Endothelial cell of umbilical vein (primary cell): ENCODE data around the gene SHKBP1. TPM values are rescaled to one million over a fixed set of nuclear protein-coding genes. Genes with fewer than 3 reads are reported as not detected.

Source experiments
- BruUV-seq: library from RNA; stranded (reverse); fragments of 400-500 nt; replicated peaks from 2 replicates; lab custom pipeline; 2021; lab: Mats Ljungman, UMichigan
- CTCF ChIA-PET: fragments of 300-600, 350-600 bp; sonication (Branson Sonifier 250); formaldehyde crosslinking; loops from one replicate; lab custom pipeline; 2021; ENCODE audit warnings: antibody characterized with exemption, inconsistent platforms; lab: Charles Lee
- POLR2A ChIA-PET: fragments of 300-600, 350-600 bp; sonication (Branson Sonifier 250); formaldehyde crosslinking; loops from one replicate; lab custom pipeline; 2021; ENCODE audit warnings: antibody characterized with exemption, inconsistent platforms; lab: Charles Lee
- DNase-seq: peaks from one replicate; pipeline ENCODE4 v3.0.0-alpha.2; 2011; ENCODE audit warnings: low read depth, low spot score
- FAIRE-seq: peaks from 2 replicates; lab custom pipeline; 2011; peaks lifted over from hg19 to GRCh38; lab: Jason Lieb, UNC
- H2AFZ ChIP-seq: 2 replicates; pipeline ENCODE4 v1.6.0; 2012; ENCODE audit warnings: low read depth, low read length, control low read depth, inconsistent platforms
- H3K27ac ChIP-seq: 2 replicates; pipeline ENCODE4 v1.5.1; 2011; ENCODE audit warnings: low read depth, mild to moderate bottlenecking, control low read depth, low read length, moderate library complexity; ENCODE audit not compliant: insufficient read depth
- H3K27me3 ChIP-seq, 2 experiments: 2 replicates each; pipeline versions ENCODE4 v1.6.0 to v1.6.1; 2011; ENCODE audit warnings: low read length in 2 of 2, mixed read lengths in 1 of 2; ENCODE audit not compliant: control insufficient read depth in 2 of 2, insufficient read depth in 2 of 2
- H3K36me3 ChIP-seq, 2 experiments: 2 replicates in 1 of 2; 3 replicates in 1 of 2; pipeline ENCODE4 v1.5.1; 2011; ENCODE audit warnings: low read length in 2 of 2, mild to moderate bottlenecking in 1 of 2, moderate library complexity in 1 of 2; ENCODE audit not compliant: control insufficient read depth in 2 of 2, insufficient read depth in 2 of 2; ENCODE audit errors: extremely low read depth in 1 of 2
- H3K4me1 ChIP-seq: 3 replicates; pipeline ENCODE4 v1.5.1; 2011; ENCODE audit warnings: mild to moderate bottlenecking, low read length; ENCODE audit not compliant: control insufficient read depth, insufficient read depth; ENCODE audit errors: extremely low read depth
- H3K4me2 ChIP-seq: 2 replicates; pipeline ENCODE4 v1.6.1; 2011; ENCODE audit warnings: low read length, control low read depth, mixed read lengths; ENCODE audit not compliant: insufficient read depth
- H3K4me3 ChIP-seq, 3 experiments: fragments of 200-600 bp in 1 of 3; sonication (generic), shearing (Covaris generic) in 1 of 3; replicated peaks in 1 of 3; 2 replicates each; pipeline ENCODE4 v1.5.1; 2011 to 2016; ENCODE audit warnings: control low read depth in 3 of 3, low read length in 3 of 3, mild to moderate bottlenecking in 2 of 3, inconsistent platforms in 1 of 3, low read depth in 1 of 3, moderate library complexity in 1 of 3; ENCODE audit not compliant: insufficient read depth in 1 of 3
- H3K79me2 ChIP-seq: 2 replicates; pipeline ENCODE4 v1.6.0; 2012; ENCODE audit warnings: low read length, inconsistent platforms; ENCODE audit not compliant: control insufficient read depth, insufficient read depth
- H3K9ac ChIP-seq: replicated peaks from 2 replicates; pipeline ENCODE3; 2011; ENCODE audit warnings: low read length, control low read depth; ENCODE audit not compliant: insufficient read depth; ENCODE audit errors: extremely low read depth
- H3K9me1 ChIP-seq: replicated peaks from 3 replicates; pipeline ENCODE4 v1.6.0; 2011; ENCODE audit warnings: mild to moderate bottlenecking, low read length; ENCODE audit not compliant: control insufficient read depth, insufficient read depth; ENCODE audit errors: extremely low read depth
- H3K9me3 ChIP-seq: replicated peaks from 2 replicates; pipeline ENCODE4 v1.5.1; 2012; ENCODE audit warnings: low read length, inconsistent platforms; ENCODE audit not compliant: control insufficient read depth, insufficient read depth
- H4K20me1 ChIP-seq: replicated peaks from 2 replicates; pipeline ENCODE3; 2011; ENCODE audit warnings: mild to moderate bottlenecking, low read length; ENCODE audit not compliant: control insufficient read depth, insufficient read depth; ENCODE audit errors: extremely low read depth
- EZH2 ChIP-seq: IDR thresholded peaks from 2 replicates; pipeline ENCODE4 v1.6.1; 2012; ENCODE audit warnings: borderline replicate concordance, low read depth, mild to moderate bottlenecking, moderate library complexity, low read length, inconsistent platforms; ENCODE audit not compliant: severe bottlenecking
- FOS ChIP-seq: IDR thresholded peaks from 2 replicates; pipeline ENCODE4 v1.6.1; 2011; ENCODE audit warnings: mild to moderate bottlenecking, low read length, moderate library complexity, borderline replicate concordance; ENCODE audit not compliant: insufficient read depth
- GATA2 ChIP-seq: IDR thresholded peaks from 2 replicates; pipeline ENCODE4 v1.7.0; 2011; ENCODE audit warnings: low read depth, mild to moderate bottlenecking, moderate library complexity, mixed read lengths, low read length; ENCODE audit not compliant: insufficient read length, insufficient read depth
- JUN ChIP-seq: IDR thresholded peaks from 2 replicates; pipeline ENCODE4 v1.6.1; 2011; ENCODE audit warnings: borderline replicate concordance, low read depth; ENCODE audit not compliant: insufficient read length, insufficient read depth
- MYC ChIP-seq: IDR thresholded peaks from one replicate; pipeline ENCODE4 v1.6.1; 2011; ENCODE audit warnings: mild to moderate bottlenecking, low read depth, low read length
- POLR2A ChIP-seq: IDR thresholded peaks from 2 replicates; pipeline ENCODE4 v1.6.1; 2012; ENCODE audit warnings: low read depth, mild to moderate bottlenecking, control low read depth, low read length
- POLR2AphosphoS5 ChIP-seq: IDR thresholded peaks from 2 replicates; pipeline ENCODE4 v1.6.1; 2012; ENCODE audit warnings: low read depth, mild to moderate bottlenecking, control low read depth, low read length, moderate library complexity; ENCODE audit not compliant: insufficient read depth
- dilution Hi-C: fragments of 300-500 bp; cut with MboI; formaldehyde crosslinking; loops from one replicate; pipeline ENCODE4 v1.15.0; 2019; ENCODE audit warnings: low sequenced_read_pairs; ENCODE audit not compliant: extremely low pct_ligation_motif_present
- intact Hi-C: fragments of 100-400 bp; cut with micrococcal nuclease; formaldehyde crosslinking; loops from one replicate; pipeline ENCODE4 v1.10.0; 2022
- polyA plus RNA-seq, 4 experiments: library from polyadenylated mRNA; depleted of rRNA in 3 of 4; stranded (reverse) in 3 of 4; unstranded in 1 of 4; fragments of >200 nt; gene quantifications; 2 replicates each; pipeline versions ENCODE4 v1.2.1 to v1.2.3, GENCODE V29; 2011 to 2012; ENCODE audit warnings: missing spikeins in 1 of 4
- total RNA-seq: library from RNA; stranded (reverse); gene quantifications from 2 replicates; pipeline ENCODE4 v1.2.3, GENCODE V29; 2021
- TF ChIP-seq, protein P1 (sequence below), 2 donors: IDR thresholded peaks; 1 replicate in 1 of 2; 2 replicates in 1 of 2; pipeline ENCODE4 v1.5.1; 2011; ENCODE audit warnings: low read length in 2 of 2, mild to moderate bottlenecking in 2 of 2, moderate library complexity in 2 of 2, control low read depth in 1 of 2, inconsistent platforms in 1 of 2, low read depth in 1 of 2; ENCODE audit not compliant: insufficient read depth in 1 of 2; ENCODE audit errors: extremely low read depth in 1 of 2
- TF ChIP-seq, protein P2 (sequence below): IDR thresholded peaks from 2 replicates; pipeline ENCODE4 v1.6.1; 2011; ENCODE audit not compliant: insufficient read depth, insufficient read length

Gene SHKBP1
- total and polyA plus RNA-seq, 2 donors (not counting 3 experiments of a cell fraction or from before 2014, with no cell fraction given), result 106 to 113 TPM

DNA sequence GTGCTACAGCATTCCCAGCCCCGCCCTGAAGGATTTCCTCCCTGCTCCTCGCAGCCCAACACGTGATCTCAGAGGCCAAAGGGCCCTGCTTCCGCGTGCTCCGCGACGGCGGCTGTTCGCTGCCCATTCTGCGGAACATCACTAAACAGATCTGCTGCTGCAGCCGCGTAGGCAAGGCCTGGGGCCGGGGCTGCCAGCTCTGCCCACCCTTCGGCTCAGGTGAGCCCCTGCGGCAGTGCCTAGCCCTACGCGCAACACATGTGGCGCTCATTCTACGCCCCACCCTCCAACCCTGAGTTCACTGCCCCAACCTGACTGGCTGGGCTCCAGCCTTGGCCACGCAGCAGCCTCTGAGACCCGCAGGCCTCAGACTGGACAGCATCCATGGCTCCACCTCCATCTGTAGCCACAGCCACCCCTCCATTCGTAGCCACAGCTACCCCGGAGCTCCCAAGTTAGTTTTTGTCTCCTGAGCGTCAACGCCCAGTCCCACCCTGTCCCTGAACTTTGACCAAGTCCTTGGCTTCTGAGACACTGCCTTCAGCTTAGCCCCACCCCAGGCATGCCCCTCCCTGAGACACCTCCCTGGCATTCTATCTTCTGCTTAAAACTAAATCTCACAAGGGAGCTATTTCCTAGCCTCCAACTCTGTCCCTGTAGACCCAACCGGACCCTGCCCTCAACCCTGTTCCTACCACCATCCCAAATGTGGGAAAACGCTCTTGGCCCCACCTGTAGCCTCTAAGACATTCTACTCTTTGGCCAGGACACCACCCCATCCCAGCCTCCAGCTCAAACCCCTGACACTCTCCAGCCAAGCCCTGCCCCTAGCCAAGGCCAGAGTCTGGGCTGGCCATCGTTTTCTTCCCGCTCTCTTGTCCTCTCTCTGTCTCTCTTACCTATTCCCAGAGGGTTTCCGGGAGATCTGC lies 30.9 kb downstream of the SHKBP1 start:
- no TSS peak for BruUV-seq
- no peak overlapping the region for H3K4me2 ChIP-seq
- dilution Hi-C loops (no loop called here), intact Hi-C loops (no loop called here)
- H3K4me3 ChIP-seq, result no peak overlapping the region
- no peaks in the 10 kb centered on the region for H3K27me3 ChIP-seq
- H3K27ac ChIP-seq, result no peak overlapping the region
- no peaks in the 10 kb centered on the region for H3K9me3 ChIP-seq
- peaks cover 35% of the 10 kb centered on the region for H3K4me1 ChIP-seq
- TF ChIP-seq FOS (no peak), JUN (no peak), MYC (no peak), GATA2 (no peak), POLR2A (no peak), POLR2AphosphoS5 (no peak), EZH2 (no peak)
- TF ChIP-seq, protein P1, sequence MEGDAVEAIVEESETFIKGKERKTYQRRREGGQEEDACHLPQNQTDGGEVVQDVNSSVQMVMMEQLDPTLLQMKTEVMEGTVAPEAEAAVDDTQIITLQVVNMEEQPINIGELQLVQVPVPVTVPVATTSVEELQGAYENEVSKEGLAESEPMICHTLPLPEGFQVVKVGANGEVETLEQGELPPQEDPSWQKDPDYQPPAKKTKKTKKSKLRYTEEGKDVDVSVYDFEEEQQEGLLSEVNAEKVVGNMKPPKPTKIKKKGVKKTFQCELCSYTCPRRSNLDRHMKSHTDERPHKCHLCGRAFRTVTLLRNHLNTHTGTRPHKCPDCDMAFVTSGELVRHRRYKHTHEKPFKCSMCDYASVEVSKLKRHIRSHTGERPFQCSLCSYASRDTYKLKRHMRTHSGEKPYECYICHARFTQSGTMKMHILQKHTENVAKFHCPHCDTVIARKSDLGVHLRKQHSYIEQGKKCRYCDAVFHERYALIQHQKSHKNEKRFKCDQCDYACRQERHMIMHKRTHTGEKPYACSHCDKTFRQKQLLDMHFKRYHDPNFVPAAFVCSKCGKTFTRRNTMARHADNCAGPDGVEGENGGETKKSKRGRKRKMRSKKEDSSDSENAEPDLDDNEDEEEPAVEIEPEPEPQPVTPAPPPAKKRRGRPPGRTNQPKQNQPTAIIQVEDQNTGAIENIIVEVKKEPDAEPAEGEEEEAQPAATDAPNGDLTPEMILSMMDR (IDR thresholded peaks at IDR 0.05; ENCODE audit: extremely low read depth in 1 of 2, insufficient read depth in 1 of 2, low read depth in 1 of 2, low read length in 2 of 2), result no peak
- TF ChIP-seq, protein P2, sequence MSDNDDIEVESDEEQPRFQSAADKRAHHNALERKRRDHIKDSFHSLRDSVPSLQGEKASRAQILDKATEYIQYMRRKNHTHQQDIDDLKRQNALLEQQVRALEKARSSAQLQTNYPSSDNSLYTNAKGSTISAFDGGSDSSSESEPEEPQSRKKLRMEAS, result no peak
- H3K9ac ChIP-seq, result no peak overlapping the region
- DNase-seq (no peak), FAIRE-seq (no peak)
- ChIA-PET POLR2A (no interaction called here), CTCF (interaction anchor here (11.0 kb wide), 1 partner anchor 27 kb away, joined by 126 read pairs; no protein-coding TSS in a partner anchor)
- no peaks in the 10 kb centered on the region for H3K79me2 ChIP-seq
- H3K36me3 ChIP-seq, result no peaks in the 10 kb centered on the region
- H4K20me1 ChIP-seq, result no peaks in the 10 kb centered on the region
- no peaks in the 10 kb centered on the region for H3K9me1 ChIP-seq
- H2AFZ ChIP-seq, result no peak overlapping the region
